SK-N-SH (cell line): ENCODE measurements around the gene PDZK1IP1. TPM values are rescaled to one million over a fixed set of nuclear protein-coding genes. Genes with fewer than 3 reads are reported as not detected.
A peak's percentile ranks its signal among the peaks of the same experiment; 100 is the strongest.

Experiments used
- CTCF ChIA-PET: fragments of 300-600, 350-600 bp; formaldehyde crosslinking; extraction: SDS; loops from one replicate; lab custom pipeline; 2021; lab: Yijun Ruan, JAX
- POLR2A ChIA-PET: fragments of 350-600 bp; sonication (Branson Sonifier 250); formaldehyde crosslinking; extraction: SDS; loops from one replicate; lab custom pipeline; 2020; ENCODE audit warnings: antibody characterized with exemption, inconsistent platforms; lab: Yijun Ruan, JAX
- DNase-seq: peaks from one replicate; pipeline ENCODE4 v3.0.0; 2012
- H2AFZ ChIP-seq: fragments of 200-600 bp; sonication (generic); 2 replicates; pipeline ENCODE4 v1.8.1; 2016; ENCODE audit warnings: antibody characterized with exemption, mild to moderate bottlenecking, low read depth
- H3F3A ChIP-seq: fragments of 200-600 bp; sonication (generic); replicated peaks from 2 replicates; pipeline ENCODE3; 2016; ENCODE audit warnings: antibody characterized with exemption, mild to moderate bottlenecking; ENCODE audit not compliant: insufficient read depth
- H3K27ac ChIP-seq, 2 experiments: fragments of 200-500 bp in 1 of 2; fragments of 200-600 bp in 1 of 2; sonication (Bioruptor generic) in 1 of 2; sonication (generic), shearing (Covaris generic) in 1 of 2; 2 replicates each; pipeline versions ENCODE4 v1.5.1 to v1.6.1; 2014 to 2016; ENCODE audit warnings: low read depth in 2 of 2, inconsistent platforms in 1 of 2, low read length in 1 of 2, mild to moderate bottlenecking in 1 of 2, mixed read lengths in 1 of 2
- H3K27me3 ChIP-seq: fragments of 200-600 bp; sonication (generic), shearing (Covaris generic); 2 replicates; pipeline ENCODE4 v1.6.1; 2016; ENCODE audit warnings: mixed run types; ENCODE audit not compliant: insufficient read depth
- H3K36me3 ChIP-seq, 2 experiments: fragments of 200-500 bp in 1 of 2; fragments of 200-600 bp in 1 of 2; sonication (Bioruptor generic) in 1 of 2; sonication (generic) in 1 of 2; replicated peaks in 1 of 2; 2 replicates each; pipeline versions ENCODE3 to v1.5.1; 2014 to 2016; ENCODE audit warnings: low read length in 1 of 2, mild to moderate bottlenecking in 1 of 2; ENCODE audit not compliant: insufficient read depth in 2 of 2, control insufficient read depth in 1 of 2
- H3K4me1 ChIP-seq, 2 experiments: fragments of 200-500 bp in 1 of 2; fragments of 200-600 bp in 1 of 2; sonication (Bioruptor generic) in 1 of 2; sonication (generic), shearing (Covaris generic) in 1 of 2; 2 replicates each; pipeline versions ENCODE4 v1.5.1 to v1.6.1; 2014 to 2016; ENCODE audit warnings: low read depth in 1 of 2, low read length in 1 of 2, mixed run types in 1 of 2; ENCODE audit not compliant: insufficient read depth in 2 of 2, control insufficient read depth in 1 of 2
- H3K4me2 ChIP-seq: fragments of 200-600 bp; sonication (generic), shearing (Covaris generic); 2 replicates; pipeline ENCODE4 v1.6.1; 2017; ENCODE audit warnings: mixed run types
- H3K4me3 ChIP-seq, 2 experiments: fragments of 200-500 bp in 1 of 2; fragments of 200-600 bp in 1 of 2; sonication (Bioruptor generic) in 1 of 2; sonication (generic), shearing (Covaris generic) in 1 of 2; 2 replicates each; pipeline versions ENCODE4 v1.5.1 to v1.8.1; 2014 to 2016; ENCODE audit warnings: low read depth in 2 of 2, inconsistent platforms in 1 of 2, low read length in 1 of 2, mild to moderate bottlenecking in 1 of 2, mixed read lengths in 1 of 2, moderate library complexity in 1 of 2
- H3K79me2 ChIP-seq: fragments of 200-600 bp; sonication (generic); 2 replicates; pipeline ENCODE4 v1.8.1; 2017; ENCODE audit warnings: mild to moderate bottlenecking; ENCODE audit not compliant: insufficient read depth
- H3K9ac ChIP-seq: fragments of 200-600 bp; sonication (generic); 2 replicates; pipeline ENCODE4 v1.6.1; 2017; ENCODE audit warnings: mixed run types
- H3K9me2 ChIP-seq: fragments of 200-600 bp; sonication (generic); 2 replicates; pipeline ENCODE4 v1.6.1; 2017; ENCODE audit warnings: mixed run types
- H3K9me3 ChIP-seq: fragments of 200-600 bp; sonication (generic); 2 replicates; pipeline ENCODE4 v1.6.1; 2017; ENCODE audit warnings: mixed run types, mild to moderate bottlenecking, moderate library complexity
- H4K20me1 ChIP-seq: fragments of 200-600 bp; sonication (generic); 2 replicates; pipeline ENCODE4 v1.6.1; 2017; ENCODE audit warnings: mild to moderate bottlenecking, mixed run types; ENCODE audit not compliant: insufficient read depth
- CHD2 ChIP-seq: fragments of 150-350 bp; IDR thresholded peaks from 2 replicates; pipeline ENCODE4 v1.6.1; 2018; ENCODE audit warnings: low read length; ENCODE audit not compliant: partially characterized antibody
- CTCF ChIP-seq: fragments of 200-600 bp; sonication (generic); IDR thresholded peaks from 2 replicates; pipeline ENCODE4 v1.6.1; 2017; ENCODE audit warnings: antibody characterized with exemption, mild to moderate bottlenecking, moderate library complexity
- ELF1 ChIP-seq: IDR thresholded peaks from 2 replicates; pipeline ENCODE4 v1.4.0; 2012
- EZH2phosphoT487 ChIP-seq: fragments of 200-600 bp; sonication (generic); IDR thresholded peaks from 2 replicates; pipeline ENCODE4 v1.6.1; 2017; ENCODE audit warnings: low read depth, mixed run types, mild to moderate bottlenecking, antibody characterized with exemption, moderate library complexity, borderline replicate concordance
- FOSL2 ChIP-seq: IDR thresholded peaks from 2 replicates; pipeline ENCODE4 v1.4.0; 2012; ENCODE audit warnings: low read depth, mild to moderate bottlenecking, moderate library complexity, borderline replicate concordance
- FOXJ3 ChIP-seq: sonication (generic); formaldehyde crosslinking; IDR thresholded peaks from 2 replicates; pipeline ENCODE4 v1.5.1; 2020; ENCODE audit warnings: mild to moderate bottlenecking, missing genetic modification reagents
- FOXM1 ChIP-seq: IDR thresholded peaks from 2 replicates; pipeline ENCODE4 v1.4.0; 2012; ENCODE audit warnings: low read depth, mild to moderate bottlenecking
- GABPA ChIP-seq: IDR thresholded peaks from 2 replicates; pipeline ENCODE4 v1.4.0; 2012; ENCODE audit warnings: low read depth, mild to moderate bottlenecking
- GATA2 ChIP-seq: sonication (generic); formaldehyde crosslinking; IDR thresholded peaks from 2 replicates; pipeline ENCODE4 v1.5.0; 2020; ENCODE audit warnings: mild to moderate bottlenecking, missing genetic modification reagents
- MEF2A ChIP-seq: IDR thresholded peaks from 2 replicates; pipeline ENCODE4 v1.4.0; 2012; ENCODE audit warnings: low read depth, borderline replicate concordance
- MXI1 ChIP-seq: IDR thresholded peaks from 2 replicates; pipeline ENCODE4 v1.6.1; 2012; ENCODE audit warnings: mild to moderate bottlenecking, low read depth, low read length, improper control_type of control experiment
- NRF1 ChIP-seq: IDR thresholded peaks from 2 replicates; pipeline ENCODE4 v1.6.1; 2012; ENCODE audit warnings: low read depth, mild to moderate bottlenecking, low read length
- POLR2AphosphoS5 ChIP-seq: IDR thresholded peaks from 2 replicates; pipeline ENCODE4 v1.6.1; 2012; ENCODE audit warnings: low read depth, low read length
- RAD21 ChIP-seq: IDR thresholded peaks from 2 replicates; pipeline ENCODE4 v1.6.1; 2012; ENCODE audit warnings: mild to moderate bottlenecking, low read length
- RCOR1 ChIP-seq: fragments of 150-350 bp; IDR thresholded peaks from 2 replicates; pipeline ENCODE4 v1.6.1; 2017; ENCODE audit warnings: antibody characterized with exemption, low read length
- RFX5 ChIP-seq: IDR thresholded peaks from 2 replicates; pipeline ENCODE4 v1.6.1; 2012; ENCODE audit warnings: mild to moderate bottlenecking, improper control_type of control experiment, low read length
- RXRA ChIP-seq: IDR thresholded peaks from 2 replicates; pipeline ENCODE4 v1.4.0; 2012; ENCODE audit warnings: low read depth, mild to moderate bottlenecking, borderline replicate concordance
- SIN3A ChIP-seq: IDR thresholded peaks from 2 replicates; pipeline ENCODE4 v1.6.1; 2012; ENCODE audit warnings: low read depth, mild to moderate bottlenecking, low read length, moderate library complexity, borderline replicate concordance
- SMC3 ChIP-seq: IDR thresholded peaks from 2 replicates; pipeline ENCODE4 v1.6.1; 2012; ENCODE audit warnings: low read depth, low read length, improper control_type of control experiment
- TAF1 ChIP-seq: IDR thresholded peaks from 2 replicates; pipeline ENCODE4 v1.6.1; 2012; ENCODE audit warnings: low read depth, mild to moderate bottlenecking, low read length, moderate library complexity, borderline replicate concordance
- TCF12 ChIP-seq: IDR thresholded peaks from 2 replicates; pipeline ENCODE4 v1.4.0; 2012
- TEAD4 ChIP-seq: IDR thresholded peaks from 2 replicates; pipeline ENCODE4 v1.4.0; 2012; ENCODE audit warnings: mild to moderate bottlenecking, borderline replicate concordance; ENCODE audit not compliant: insufficient read depth
- YY1 ChIP-seq: IDR thresholded peaks from 2 replicates; pipeline ENCODE4 v1.4.0; 2012; ENCODE audit warnings: low read depth, mild to moderate bottlenecking
- WGBS: methylation state at CpG from one replicate; pipeline ENCODE4 v1.1.6; 2017; ENCODE audit warnings: low lambda C conversion rate; 5-methylcytosine and 5-hydroxymethylcytosine counted together
- polyA plus RNA-seq, 3 experiments: library from polyadenylated mRNA; depleted of rRNA; stranded (reverse); fragments of >200 nt; gene quantifications; 2 replicates each; pipeline ENCODE4 v1.2.3, GENCODE V29; 2012
- TF ChIP-seq, protein P1 (sequence below): IDR thresholded peaks from 2 replicates; pipeline ENCODE4 v1.4.0; 2012; ENCODE audit warnings: low read depth, borderline replicate concordance
- TF ChIP-seq, protein P2 (sequence below): IDR thresholded peaks from 2 replicates; pipeline ENCODE4 v1.6.1; 2012; ENCODE audit warnings: mild to moderate bottlenecking, low read depth, low read length, moderate library complexity
- TF ChIP-seq, protein P3 (sequence below): IDR thresholded peaks from 2 replicates; pipeline ENCODE4 v1.4.0; 2012; ENCODE audit warnings: low read depth

Gene PDZK1IP1
- polyA plus RNA-seq, 1 of the 3 experiments (the other 2 are of a cell fraction): not detected

DNA sequence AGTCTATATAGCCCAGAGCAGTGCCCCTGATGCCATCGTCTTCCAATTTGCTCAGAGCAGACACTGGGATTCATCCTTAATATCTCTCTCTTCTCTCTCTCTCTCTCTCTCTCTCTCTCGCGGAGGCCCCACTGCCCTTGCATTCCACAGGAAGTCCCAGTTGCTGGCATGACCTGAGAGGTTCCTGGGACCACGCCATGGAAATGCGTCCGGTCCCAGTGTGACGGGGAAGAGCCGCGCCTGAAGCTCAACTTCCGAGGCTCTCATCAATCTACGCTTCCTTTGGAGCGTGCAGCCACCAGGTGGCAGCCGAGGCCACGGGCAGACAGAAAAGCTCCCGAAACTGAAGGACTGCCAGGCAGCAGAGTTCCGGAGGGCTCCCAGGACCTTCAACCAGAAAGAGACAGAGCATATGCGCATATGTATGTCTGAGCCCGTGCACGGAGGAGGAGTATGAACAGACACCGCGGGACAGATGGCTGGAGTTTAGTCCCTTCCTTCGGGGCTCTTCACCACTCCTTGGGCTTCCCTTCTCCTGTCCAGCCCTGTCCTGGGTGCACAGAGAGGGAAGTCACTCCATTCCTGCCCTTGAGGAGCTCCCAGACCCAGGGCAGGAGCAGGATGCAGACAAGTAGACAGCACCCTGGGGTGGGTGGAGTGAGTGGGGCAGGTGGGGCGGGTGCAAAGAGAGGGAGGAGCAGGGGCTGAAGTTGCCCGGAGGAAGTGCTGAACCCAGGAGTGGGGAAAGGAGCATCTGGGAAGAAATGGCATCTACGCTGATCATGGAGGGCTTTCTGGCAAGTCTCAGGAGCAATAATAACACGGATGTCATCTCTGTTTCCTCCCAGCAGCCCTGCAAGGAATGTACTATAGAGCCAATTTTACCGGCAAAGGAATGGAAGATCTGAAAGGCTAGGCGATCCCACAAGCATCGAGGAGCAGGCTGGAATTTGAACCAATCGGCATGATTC lies 10.5 kb downstream of the PDZK1IP1 start:
- Histone ChIP-seq H2AFZ (peak overlapping the region; percentile 98), H3K9ac (peak overlapping the region; percentile 60), H3K4me3 (peak overlapping the region; percentile 55 to 77), H4K20me1 (no peaks in the 10 kb centered on the region), H3K4me2 (peak overlapping the region; percentile 98), H3K9me3 (no peaks in the 10 kb centered on the region), H3K79me2 (no peaks in the 10 kb centered on the region), H3K27ac (peak overlapping the region in 1 of 2 experiments; percentile 53; a peak in 2 of 4 replicates), H3K4me1 (peaks cover 4 to 16% of the 10 kb centered on the region in 2 experiments; a peak in 1 of 4 replicates), H3K27me3 (no peaks in the 10 kb centered on the region), H3F3A (peaks cover 4% of the 10 kb centered on the region), H3K36me3 (no peaks in the 10 kb centered on the region), H3K9me2 (no peaks in the 10 kb centered on the region)
- POLR2A ChIA-PET: interaction anchor here (0.6 kb wide), 1 partner anchor 43 kb away, joined by 3 read pairs; no protein-coding TSS in a partner anchor
- CTCF ChIA-PET: interaction anchor here (0.5 to 8.1 kb wide), 61 partner anchors 10 to 1269 kb away, joined by 3 to 143 read pairs (median 4); partner anchors contain the start of gene PDZK1IP1
- peak; percentile 84 for DNase-seq
- 6% methylated on average over 26 of the region's 30 CpGs for WGBS
- no peak for TF ChIP-seq MEF2A
- TF ChIP-seq FOSL2: no peak
- no peak for TF ChIP-seq FOXM1
- TF ChIP-seq RAD21: peak; percentile 84
- peak; percentile 74 for TF ChIP-seq GABPA
- no peak for TF ChIP-seq RXRA
- TF ChIP-seq YY1: no peak
- TF ChIP-seq TEAD4: no peak
- TF ChIP-seq RCOR1: no peak
- peak; percentile 71 for TF ChIP-seq SMC3
- TF ChIP-seq CTCF: peak; percentile 94
- TF ChIP-seq, protein P1, sequence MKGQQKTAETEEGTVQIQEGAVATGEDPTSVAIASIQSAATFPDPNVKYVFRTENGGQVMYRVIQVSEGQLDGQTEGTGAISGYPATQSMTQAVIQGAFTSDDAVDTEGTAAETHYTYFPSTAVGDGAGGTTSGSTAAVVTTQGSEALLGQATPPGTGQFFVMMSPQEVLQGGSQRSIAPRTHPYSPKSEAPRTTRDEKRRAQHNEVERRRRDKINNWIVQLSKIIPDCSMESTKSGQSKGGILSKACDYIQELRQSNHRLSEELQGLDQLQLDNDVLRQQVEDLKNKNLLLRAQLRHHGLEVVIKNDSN: no peak
- TF ChIP-seq RFX5: no peak
- TF ChIP-seq, protein P2, sequence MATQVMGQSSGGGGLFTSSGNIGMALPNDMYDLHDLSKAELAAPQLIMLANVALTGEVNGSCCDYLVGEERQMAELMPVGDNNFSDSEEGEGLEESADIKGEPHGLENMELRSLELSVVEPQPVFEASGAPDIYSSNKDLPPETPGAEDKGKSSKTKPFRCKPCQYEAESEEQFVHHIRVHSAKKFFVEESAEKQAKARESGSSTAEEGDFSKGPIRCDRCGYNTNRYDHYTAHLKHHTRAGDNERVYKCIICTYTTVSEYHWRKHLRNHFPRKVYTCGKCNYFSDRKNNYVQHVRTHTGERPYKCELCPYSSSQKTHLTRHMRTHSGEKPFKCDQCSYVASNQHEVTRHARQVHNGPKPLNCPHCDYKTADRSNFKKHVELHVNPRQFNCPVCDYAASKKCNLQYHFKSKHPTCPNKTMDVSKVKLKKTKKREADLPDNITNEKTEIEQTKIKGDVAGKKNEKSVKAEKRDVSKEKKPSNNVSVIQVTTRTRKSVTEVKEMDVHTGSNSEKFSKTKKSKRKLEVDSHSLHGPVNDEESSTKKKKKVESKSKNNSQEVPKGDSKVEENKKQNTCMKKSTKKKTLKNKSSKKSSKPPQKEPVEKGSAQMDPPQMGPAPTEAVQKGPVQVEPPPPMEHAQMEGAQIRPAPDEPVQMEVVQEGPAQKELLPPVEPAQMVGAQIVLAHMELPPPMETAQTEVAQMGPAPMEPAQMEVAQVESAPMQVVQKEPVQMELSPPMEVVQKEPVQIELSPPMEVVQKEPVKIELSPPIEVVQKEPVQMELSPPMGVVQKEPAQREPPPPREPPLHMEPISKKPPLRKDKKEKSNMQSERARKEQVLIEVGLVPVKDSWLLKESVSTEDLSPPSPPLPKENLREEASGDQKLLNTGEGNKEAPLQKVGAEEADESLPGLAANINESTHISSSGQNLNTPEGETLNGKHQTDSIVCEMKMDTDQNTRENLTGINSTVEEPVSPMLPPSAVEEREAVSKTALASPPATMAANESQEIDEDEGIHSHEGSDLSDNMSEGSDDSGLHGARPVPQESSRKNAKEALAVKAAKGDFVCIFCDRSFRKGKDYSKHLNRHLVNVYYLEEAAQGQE: no peak
- no peak for TF ChIP-seq GATA2
- TF ChIP-seq TAF1: peak; percentile 59; the same call in 1 of the 2 replicates
- no peak for TF ChIP-seq FOXJ3 (CRISPR knock-in tag)
- peak; percentile 46; the same call in 1 of the 2 replicates for TF ChIP-seq MXI1
- TF ChIP-seq, protein P3, sequence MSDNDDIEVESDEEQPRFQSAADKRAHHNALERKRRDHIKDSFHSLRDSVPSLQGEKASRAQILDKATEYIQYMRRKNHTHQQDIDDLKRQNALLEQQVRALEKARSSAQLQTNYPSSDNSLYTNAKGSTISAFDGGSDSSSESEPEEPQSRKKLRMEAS: no peak; the same call in 1 of the 2 replicates
- no peak for TF ChIP-seq POLR2AphosphoS5
- TF ChIP-seq ELF1: peak; percentile 82
- TF ChIP-seq NRF1: no peak
- TF ChIP-seq TCF12: no peak; the same call in 1 of the 2 replicates
- peak; percentile 56 for TF ChIP-seq CHD2
- no peak for TF ChIP-seq EZH2phosphoT487
- TF ChIP-seq SIN3A: no peak
